ENCODE results near the gene TMA7.
"Not testable (repeated sequence)": the region's sequence is repeated elsewhere in the genome, so short reads cannot be mapped to it uniquely, and the experiment has no call there.

Gene TMA7

DNA sequence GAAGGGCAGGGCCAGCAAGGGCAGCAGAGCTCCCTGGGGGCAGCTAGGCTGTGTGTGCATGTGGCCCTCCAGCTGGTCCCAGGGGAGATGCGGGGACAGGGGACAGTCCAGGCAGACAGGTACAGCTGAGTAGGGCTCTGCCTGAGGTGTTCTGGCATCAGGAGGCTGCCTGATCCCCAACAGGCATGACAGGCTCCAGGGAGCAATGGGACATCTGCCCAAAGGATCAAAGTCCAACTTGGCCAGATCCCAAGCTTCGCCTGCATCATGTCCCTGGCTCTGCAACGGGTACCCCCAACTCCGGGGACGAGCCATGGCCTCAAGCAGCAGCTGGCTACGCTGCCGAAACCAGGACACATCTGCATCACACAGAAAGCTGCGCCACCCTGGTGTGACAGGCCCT lies 28.3 kb downstream of the TMA7 start:
- DNase-seq (ENCODE audit: low spot score): peak; percentile 31

DNA sequence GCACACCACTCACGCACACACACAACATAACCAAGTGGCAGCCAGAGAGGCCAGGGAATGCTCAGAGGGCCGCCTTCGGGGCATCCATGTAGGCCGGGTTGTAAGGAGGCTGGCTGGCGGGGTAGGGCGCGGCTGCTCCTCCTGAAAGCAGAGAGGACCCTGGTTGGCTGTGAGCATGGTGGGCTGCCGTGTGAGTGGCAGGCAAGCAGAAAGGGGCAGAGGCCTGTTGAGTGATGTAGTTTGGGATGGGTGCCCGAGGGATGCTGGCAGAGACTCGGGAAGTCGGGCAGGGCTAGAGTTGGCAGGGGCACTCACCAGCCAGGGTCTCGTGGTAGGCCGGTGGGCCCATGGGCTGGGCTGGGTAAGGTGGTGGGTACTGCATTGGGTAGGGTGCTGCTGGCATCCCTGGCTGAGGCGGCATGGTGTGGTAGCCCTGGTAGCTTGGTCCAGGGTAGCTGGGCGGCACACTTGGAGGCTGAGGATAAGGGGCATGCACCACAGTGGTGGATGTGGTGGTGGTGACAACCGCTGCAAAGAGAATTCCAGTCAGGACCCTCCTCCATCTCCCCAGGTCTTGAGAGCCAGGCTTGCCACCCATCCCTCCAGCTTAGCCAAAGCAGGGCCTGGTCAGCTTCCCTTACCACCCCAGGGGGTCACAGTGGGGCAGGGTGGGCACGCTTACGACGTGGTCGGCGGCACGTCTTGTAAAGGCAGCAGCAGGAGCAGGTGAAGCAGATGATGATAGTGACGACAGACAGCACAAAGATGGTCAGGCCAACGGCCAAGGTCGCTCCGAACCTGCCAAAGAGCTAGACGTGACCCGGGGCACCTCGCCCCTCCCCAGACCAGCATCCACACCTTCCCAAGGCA lies 29.2 kb downstream of the TMA7 start:
- no peak for DNase-seq (ENCODE audit: low spot score)

DNA sequence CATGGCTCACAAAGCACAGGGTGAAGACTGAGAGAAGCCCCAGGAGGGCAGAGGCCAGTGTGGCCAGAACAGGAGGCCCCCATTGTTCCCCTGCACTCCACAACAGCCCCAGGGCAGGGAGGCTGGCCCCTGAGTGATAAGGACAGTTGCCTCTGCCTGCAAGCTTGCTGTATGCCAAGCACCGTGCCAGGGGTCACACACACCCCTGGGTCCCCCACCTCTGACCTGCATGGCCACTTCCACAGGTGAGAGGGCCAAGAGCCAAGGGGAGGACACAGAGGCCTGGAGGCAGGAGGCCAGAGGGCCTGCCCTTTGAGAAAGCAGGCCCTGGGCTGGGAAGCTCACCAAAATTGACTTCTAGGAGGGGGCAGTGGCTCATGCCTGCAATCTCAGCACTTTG lies 30.2 kb downstream of the TMA7 start:
- DNase-seq (ENCODE audit: low spot score): no peak

DNA sequence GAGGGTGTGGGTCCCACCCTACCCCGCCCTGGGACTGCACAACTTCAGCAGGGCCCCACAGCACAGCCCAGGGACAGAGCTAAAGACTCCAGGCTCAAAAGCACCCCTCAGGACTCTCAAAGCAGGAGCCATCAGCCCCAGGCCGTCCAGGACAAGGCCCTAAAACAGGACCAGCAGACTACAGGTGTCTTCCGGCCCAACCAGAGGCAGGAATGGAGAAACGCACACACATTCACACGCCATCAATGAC lies 32.5 kb downstream of the TMA7 start:
- DNase-seq (ENCODE audit: low spot score): no peak

DNA sequence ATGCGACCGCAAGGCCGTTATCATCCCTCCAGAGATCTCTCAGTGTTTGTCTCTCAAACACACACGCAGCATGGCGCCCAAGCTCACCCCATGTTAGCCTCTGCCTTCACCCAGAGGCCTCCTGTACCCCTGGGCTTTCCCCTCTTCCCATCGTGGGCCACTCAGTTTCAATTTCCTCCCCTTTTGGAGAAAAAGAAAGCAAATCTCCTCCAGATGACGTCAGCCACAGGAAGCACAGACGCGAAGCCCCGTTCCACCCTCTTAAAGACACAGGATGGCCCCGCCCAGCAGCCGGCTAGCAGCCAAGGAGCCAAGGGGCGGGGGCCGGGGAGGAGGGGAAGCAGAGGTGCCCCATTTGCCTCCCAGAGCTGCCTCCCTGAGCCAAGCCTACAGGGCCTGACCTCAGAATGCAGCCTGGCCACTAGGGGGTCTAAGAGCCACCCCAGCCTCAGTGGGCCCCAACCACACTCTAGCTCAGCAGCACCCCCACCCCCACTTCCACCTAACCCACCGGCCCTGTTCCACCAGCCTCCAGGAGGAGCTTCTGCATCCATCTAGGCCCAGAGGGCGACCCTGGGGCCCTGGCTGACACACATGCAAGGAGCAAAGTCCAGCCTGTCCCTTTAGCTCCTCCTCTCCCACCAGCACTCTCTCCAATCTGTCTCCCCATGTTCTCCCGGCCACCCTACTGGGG lies 33.0 kb downstream of the TMA7 start:
- peak; percentile 94 for DNase-seq (ENCODE audit: low spot score)

DNA sequence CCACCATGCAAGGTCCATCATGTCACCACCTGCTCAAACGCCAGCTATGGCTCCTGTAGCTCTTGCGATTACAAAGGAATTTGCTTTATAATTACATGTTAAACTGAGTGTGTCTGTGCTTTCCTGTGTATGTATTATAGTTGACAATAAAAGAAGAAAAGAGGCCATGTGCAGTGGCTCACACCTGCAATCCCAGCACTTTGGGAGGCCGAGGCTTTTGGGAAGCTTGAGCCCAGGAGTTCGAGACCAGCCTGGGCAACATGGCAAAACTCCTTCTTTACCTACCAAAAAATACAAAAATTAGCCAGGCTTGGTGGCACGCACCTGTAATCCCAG lies 33.5 kb downstream of the TMA7 start:
- no peak for DNase-seq (ENCODE audit: low spot score)

DNA sequence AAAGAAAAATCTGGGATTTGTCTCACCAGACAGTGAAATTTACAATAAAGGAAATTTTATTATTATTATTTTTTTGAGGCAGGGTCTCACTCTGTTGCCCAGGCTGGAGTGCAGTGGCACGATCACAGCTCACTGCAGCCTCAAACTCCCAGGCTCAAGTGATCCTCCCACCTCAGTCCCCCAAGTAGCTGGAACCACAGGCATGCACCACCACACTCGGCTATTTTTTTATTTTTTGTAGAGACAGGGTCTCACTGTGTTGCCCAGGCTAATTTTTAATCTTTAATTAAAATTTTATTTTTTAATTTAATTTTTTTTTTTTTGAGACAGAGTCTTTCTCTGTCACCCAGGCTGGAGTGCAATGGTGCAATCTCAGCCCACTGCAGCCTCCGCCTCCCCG lies 34.0 kb downstream of the TMA7 start:
- not testable (repeated sequence) for DNase-seq (ENCODE audit: low spot score)

DNA sequence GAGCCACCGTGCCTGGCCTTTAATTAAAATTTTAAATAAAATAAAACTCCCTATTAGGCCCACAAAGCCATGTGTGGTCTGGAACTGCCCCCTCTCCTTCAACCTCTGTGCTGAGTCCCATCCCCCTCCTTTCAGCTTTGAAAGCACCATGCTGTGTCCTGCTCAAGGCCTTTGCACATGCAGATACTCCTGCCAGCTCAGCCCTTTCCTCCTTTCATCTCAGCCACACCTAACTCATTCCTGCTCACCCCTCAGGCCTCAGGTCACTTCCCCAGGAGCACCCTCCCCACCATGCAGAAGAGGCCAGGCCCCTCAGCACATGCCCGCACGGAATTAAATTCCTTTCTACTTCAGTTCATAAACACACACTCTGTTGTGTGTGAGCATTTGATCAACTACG lies 34.6 kb downstream of the TMA7 start:
- DNase-seq (ENCODE audit: low spot score): no peak

DNA sequence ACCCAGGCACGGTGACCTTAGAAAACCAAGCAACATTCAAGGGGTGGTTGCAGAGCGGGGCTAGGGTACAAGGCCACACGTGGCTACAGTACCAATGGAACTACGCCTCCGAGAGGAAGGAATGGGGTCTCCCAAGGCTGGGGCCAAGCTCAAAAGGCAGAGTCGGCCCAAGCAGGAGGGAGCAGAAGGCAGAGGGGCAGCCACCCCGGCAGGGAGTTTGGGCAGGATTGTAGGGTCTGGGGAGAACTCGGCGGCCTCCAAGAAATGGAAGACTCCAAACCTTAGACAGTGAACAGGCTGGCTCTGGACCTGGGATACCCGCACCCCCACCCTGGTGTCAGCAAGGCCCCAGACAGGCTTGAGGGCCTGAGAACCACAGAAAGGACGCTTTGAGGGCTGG lies 35.1 kb downstream of the TMA7 start:
- DNase-seq (ENCODE audit: low spot score): no peak

DNA sequence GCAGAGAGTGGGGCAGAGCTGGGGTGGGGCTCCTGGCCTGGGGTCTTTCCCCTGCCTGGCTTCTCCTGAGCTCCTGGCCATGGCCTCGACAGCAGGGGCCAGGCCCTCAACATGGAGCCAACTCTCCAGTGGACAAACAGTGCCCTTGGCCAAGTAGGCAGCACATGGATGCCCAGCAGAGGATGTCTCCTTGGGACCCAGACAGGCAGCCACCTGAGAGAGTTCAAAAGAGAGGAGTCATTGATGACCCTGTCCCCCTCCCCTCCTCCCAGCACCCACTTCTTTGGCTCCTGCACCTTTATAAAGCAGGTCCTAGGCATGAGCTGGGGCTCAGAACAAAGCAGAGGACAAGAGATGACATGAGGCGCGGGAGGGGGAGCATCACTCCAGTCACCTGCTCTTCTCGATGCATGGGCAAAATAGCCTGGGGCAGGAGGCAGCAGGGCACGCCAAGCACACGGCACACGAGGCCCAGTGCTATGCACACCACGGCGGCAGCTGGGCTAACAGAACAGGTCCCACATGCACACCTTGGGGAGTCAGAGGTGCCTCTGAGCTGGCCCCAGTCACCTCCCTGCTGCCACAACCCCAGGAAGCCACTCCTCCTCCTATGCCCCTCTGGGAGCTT lies 36.5 kb downstream of the TMA7 start:
- no peak for DNase-seq (ENCODE audit: low spot score)

DNA sequence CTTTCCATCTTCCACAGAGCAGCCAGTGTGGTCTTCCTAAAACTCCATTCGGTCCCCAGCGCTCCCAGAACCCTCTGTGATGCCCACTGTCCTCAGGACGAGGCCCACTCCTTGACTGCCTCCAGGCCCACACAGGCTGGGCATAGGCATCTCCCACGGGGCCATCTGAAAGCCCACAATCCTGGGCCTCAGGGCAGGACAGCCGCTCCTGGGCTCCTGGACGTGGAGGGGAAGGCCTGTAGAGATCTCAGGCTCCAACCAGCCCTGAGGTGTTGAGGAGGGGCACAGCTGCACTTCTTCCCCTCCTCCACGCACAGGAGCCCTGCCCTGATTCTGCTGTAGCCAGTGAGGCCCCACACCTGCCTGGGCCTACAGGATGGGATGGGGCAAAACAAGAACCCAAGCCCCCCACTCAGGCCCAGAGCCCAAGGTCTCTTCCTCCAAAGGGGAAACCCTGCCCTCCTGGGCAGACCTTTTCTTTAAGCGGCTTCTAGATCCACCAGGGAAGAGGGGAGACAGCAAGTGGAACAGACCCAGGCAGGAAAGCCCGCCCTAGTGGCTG lies 38.0 kb downstream of the TMA7 start:
- no peak for DNase-seq (ENCODE audit: low spot score)

DNA sequence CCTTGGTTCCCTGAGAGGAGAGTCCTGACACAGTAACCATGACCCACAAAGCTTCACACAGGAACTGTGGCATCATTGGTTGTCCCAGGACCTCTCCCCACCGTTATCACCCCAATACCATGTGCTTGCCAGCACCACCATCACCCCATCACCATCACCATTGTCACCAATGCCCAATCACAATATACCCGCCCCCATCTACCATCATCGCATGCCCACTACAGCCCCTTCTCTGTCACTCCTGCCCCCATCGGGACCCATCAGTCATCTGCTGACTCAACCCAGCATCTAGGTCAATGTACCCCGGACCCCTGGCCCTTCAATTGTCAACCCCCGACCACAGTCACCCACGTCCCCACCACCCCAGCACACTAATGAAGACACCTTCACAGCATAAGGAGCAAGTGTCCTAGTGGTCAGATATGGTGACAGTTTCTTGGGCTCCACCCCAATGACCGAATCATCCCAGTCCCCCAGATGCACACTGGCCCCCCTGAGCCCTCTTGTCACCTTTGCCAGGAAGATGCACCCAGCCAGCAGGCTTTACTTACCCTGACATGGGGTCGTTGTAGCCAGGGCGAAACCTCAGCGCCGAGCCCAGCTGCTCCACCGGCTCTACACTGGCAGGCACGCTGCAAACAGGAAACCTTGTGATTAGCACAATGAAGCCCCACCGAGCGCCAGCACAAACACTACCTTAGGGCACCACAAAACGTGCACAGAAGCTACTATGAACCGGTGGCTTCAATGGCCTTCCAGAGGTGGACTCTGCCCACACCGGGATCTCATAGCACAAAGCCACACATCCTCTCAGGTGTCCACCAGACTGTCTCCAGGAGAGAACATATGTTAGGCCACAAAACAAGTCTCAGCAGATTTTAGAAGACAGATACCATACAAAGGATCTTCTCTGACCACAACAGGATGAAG lies 38.8 kb downstream of the TMA7 start:
- no peak for DNase-seq (ENCODE audit: low spot score)

DNA sequence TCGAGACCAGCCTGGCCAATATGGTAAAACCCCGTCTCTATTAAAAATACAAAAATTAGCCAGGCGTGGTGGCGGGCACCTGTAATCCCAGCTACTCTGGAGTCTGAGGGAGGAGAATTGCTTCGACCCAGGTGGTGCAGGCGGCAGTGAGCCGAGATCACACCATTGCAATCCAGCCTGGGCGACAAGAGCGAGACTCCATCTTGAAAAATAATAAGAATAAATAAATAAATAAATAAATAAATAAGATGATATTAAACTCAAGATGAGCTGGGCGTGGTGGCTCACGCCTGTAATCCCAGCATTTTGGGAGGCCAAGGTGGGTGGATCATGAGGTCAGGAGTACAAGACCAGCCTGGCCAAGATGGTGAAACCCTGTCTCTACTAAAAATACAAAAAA lies 40.8 kb downstream of the TMA7 start:
- DNase-seq (ENCODE audit: low spot score): not testable (repeated sequence)

DNA sequence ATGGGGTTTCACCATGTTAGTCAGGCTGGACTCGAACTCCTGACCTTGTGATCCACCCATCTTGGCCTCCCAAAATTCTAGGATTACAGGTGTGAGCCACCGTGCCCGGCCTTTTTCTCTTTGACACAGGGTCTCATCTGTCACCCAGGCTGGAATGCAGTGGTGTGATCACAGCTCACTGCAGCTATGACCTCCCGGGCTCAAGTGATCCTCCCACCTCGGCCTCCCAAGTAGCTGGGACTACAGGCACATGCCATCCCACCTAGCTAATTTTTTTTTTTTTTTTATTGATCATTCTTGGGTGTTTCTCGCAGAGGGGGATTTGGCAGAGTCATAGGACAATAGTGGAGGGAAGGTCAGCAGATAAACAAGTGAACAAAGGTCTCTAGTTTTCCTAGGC lies 42.8 kb downstream of the TMA7 start:
- not testable (repeated sequence) for DNase-seq (ENCODE audit: low spot score)

DNA sequence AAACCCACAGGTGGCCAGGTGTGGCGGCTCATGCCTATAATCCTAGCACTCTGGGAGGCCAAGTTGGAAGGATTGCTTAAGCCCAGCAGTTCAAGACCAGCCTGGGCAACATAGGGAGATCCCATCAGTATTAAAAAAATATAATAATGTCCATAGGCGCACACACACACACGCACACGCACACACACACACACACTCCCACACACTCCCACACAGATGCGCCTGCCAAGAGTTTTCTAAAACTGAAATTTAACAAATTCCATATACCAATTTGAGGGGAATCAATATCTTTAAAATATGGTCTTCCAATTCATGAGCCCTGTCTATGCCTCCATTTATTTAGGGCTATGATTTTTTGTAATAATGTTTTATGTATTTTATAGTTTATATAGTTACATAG lies 46.9 kb downstream of the TMA7 start:
- DNase-seq (ENCODE audit: low spot score): no peak

DNA sequence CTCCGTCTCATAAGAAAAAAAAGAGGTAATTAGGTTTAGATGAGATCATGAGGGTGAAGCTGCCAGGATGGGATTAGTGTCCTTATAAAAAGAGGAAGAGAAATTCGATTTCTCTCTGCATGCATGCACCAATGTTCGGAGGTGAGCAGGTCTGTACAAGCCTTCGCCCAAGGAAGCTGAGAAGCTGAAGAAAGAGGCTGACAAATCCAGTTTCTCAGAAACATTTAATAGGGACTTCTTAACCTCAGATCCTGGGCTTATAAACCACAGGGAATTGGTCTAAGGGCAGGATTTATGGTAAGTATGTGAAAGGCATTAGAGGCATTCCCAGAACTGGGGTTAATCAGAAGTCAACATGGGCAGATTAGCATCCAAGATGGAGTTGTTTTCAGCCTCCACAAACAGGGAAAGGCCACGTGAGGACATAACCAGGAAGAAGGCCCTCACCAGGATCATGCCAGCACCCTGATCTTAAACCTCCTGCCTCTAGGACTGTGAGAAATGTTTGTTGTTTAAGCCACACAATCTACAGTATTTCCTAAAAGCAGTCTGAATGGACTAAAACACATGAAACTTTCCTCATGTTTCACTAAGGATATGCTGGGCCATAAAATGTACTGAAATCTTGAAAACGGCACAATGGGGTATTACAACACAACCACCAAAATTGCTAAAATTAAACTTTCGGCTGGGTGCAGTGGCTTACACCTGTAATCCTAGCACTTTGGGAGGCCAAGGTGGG lies 52.6 kb downstream of the TMA7 start:
- DNase-seq (ENCODE audit: low spot score): no peak

DNA sequence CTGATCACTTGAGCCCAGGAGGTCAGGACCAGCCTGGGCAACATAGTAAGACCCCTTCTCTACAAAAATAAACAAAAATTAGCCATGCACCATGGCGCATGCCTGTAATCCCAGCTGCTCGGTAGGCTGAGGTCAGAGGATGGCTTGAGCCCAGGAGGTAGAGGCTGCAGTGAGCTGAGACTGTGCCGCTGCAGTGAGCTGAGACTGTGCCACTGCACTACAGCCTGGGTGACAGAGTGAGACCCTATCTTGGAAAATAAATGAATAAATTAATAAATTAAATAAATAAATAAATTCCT lies 53.1 kb downstream of the TMA7 start:
- no peak for DNase-seq (ENCODE audit: low spot score)
